ENCODE data around the gene SCN5A. TPM values are rescaled to one million over a fixed set of nuclear protein-coding genes. Genes with fewer than 3 reads are reported as not detected.

Gene SCN5A
- total RNA-seq, 1 donor from 2014 or later, result 4.2 TPM

- Mint-ChIP-seq H3K4me3 (ENCODE audit: low read depth) (no peak overlapping the region), H3K36me3 (ENCODE audit: insufficient read depth) (no peaks in the 10 kb centered on the region), H3K9me3 (ENCODE audit: low read depth) (no peaks in the 10 kb centered on the region), H3K4me1 (ENCODE audit: low read depth) (no peaks in the 10 kb centered on the region), H3K27ac (no peak overlapping the region), H3K27me3 (peaks cover 7% of the 10 kb centered on the region)
- no peak for DNase-seq (ENCODE audit: low spot score, unreplicated experiment)
- TF ChIP-seq CTCF (IDR thresholded peaks at IDR 0.05; ENCODE audit: unreplicated experiment), result no peak
Observed at GRCh38 chr3:38620236-38620635, 29.3 kb downstream of the SCN5A start.

GRCh38 chr3:38618343-38618742 is 31.1 kb downstream of the SCN5A start:
- no peak for DNase-seq (ENCODE audit: low spot score, unreplicated experiment)
- TF ChIP-seq CTCF (IDR thresholded peaks at IDR 0.05; ENCODE audit: unreplicated experiment), result no peak
- H3K4me1 Mint-ChIP-seq (ENCODE audit: low read depth), result no peaks in the 10 kb centered on the region

GRCh38 chr3:38617586-38617985 is 31.9 kb downstream of the SCN5A start:
- H3K4me1 Mint-ChIP-seq (ENCODE audit: low read depth), result no peaks in the 10 kb centered on the region
- H3K4me3 Mint-ChIP-seq (ENCODE audit: low read depth), result no peak overlapping the region
- H3K36me3 Mint-ChIP-seq (ENCODE audit: insufficient read depth), result no peaks in the 10 kb centered on the region
- H3K9me3 Mint-ChIP-seq (ENCODE audit: low read depth), result no peaks in the 10 kb centered on the region
- H3K27ac Mint-ChIP-seq, result no peak overlapping the region
- TF ChIP-seq CTCF (IDR thresholded peaks at IDR 0.05; ENCODE audit: unreplicated experiment), result no peak
- peaks cover 7% of the 10 kb centered on the region for H3K27me3 Mint-ChIP-seq
- DNase-seq (ENCODE audit: low spot score, unreplicated experiment), result no peak

More at GRCh38 chr3:38618343-38618742, 31.1 kb downstream of the SCN5A start:
- Mint-ChIP-seq H3K36me3 (ENCODE audit: insufficient read depth) (no peaks in the 10 kb centered on the region), H3K9me3 (ENCODE audit: low read depth) (no peaks in the 10 kb centered on the region), H3K27ac (no peak overlapping the region), H3K4me3 (ENCODE audit: low read depth) (no peak overlapping the region), H3K27me3 (peaks cover 7% of the 10 kb centered on the region)

GRCh38 chr3:38617137-38617536 is 32.4 kb downstream of the SCN5A start:
- H3K36me3 Mint-ChIP-seq (ENCODE audit: insufficient read depth), result no peaks in the 10 kb centered on the region
- no peak overlapping the region for H3K4me3 Mint-ChIP-seq (ENCODE audit: low read depth)
- H3K9me3 Mint-ChIP-seq (ENCODE audit: low read depth), result no peaks in the 10 kb centered on the region
- DNase-seq (ENCODE audit: low spot score, unreplicated experiment), result no peak
- peaks cover 7% of the 10 kb centered on the region for H3K27me3 Mint-ChIP-seq
- no peak for TF ChIP-seq CTCF (IDR thresholded peaks at IDR 0.05; ENCODE audit: unreplicated experiment)
- no peaks in the 10 kb centered on the region for H3K4me1 Mint-ChIP-seq (ENCODE audit: low read depth)
- H3K27ac Mint-ChIP-seq, result no peak overlapping the region

GRCh38 chr3:38616658-38617057 is 32.8 kb downstream of the SCN5A start:
- no peak for TF ChIP-seq CTCF (IDR thresholded peaks at IDR 0.05; ENCODE audit: unreplicated experiment)
- peaks cover 7% of the 10 kb centered on the region for H3K27me3 Mint-ChIP-seq
- no peaks in the 10 kb centered on the region for H3K4me1 Mint-ChIP-seq (ENCODE audit: low read depth)
- H3K27ac Mint-ChIP-seq, result no peak overlapping the region
- H3K36me3 Mint-ChIP-seq (ENCODE audit: insufficient read depth), result no peaks in the 10 kb centered on the region
- DNase-seq (ENCODE audit: low spot score, unreplicated experiment), result no peak
- H3K4me3 Mint-ChIP-seq (ENCODE audit: low read depth), result no peak overlapping the region
- H3K9me3 Mint-ChIP-seq (ENCODE audit: low read depth), result no peaks in the 10 kb centered on the region
